DMS 273 (cell line): ENCODE data around the gene CPA1.
A peak's percentile ranks its signal among the peaks of the same experiment; 100 is the strongest.
"Not testable (repeated sequence)": the region's sequence is repeated elsewhere in the genome, so short reads cannot be mapped to it uniquely, and the experiment has no call there.

ENCODE experiments used
- DNase-seq: peaks from one replicate; lab custom pipeline; 2025; ENCODE audit not compliant: unreplicated experiment; lab: John Stamatoyannopoulos, UW

Gene CPA1

GRCh38 chr7:130371046-130371445 lies 9.2 kb upstream of the CPA1 start:
- peak; percentile 58 for DNase-seq

DNA sequence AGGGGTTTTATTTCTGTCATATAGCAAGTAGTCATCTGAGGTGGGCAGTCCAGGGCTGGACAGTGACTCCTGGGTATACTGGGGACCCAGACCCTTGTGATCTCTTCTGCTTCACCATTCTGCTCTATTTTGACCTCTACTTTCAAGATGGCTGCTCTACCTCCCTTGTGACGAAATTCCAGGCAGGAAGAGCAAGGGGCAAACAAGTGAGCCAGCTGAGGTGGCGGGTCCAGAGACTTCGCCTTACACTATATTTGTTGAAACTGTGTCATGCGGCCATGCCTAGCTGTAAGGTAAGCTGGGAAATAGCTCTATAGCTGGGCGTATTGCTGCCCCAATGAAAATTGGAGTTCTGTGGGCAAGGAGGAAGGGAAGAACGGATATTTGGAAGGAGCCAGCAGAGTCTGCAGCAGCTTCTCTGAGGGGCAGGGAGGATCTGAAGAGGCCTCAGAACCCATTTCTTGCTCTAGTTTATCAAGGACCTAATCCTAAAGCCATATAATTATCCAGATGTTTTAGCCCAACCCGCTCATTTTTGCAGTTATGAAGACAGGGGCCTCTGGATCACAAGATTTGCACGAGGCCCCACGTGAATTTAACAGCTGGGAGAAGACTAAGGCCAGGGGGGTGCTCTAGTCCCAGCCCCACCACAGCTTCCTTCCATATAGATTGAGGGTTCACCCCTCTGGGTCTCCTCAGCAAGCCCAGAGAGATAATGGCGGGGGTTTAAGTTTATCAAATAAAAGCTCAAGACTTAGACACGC lies 7.7 kb upstream of the CPA1 start:
- DNase-seq, result peak; percentile 48

DNA sequence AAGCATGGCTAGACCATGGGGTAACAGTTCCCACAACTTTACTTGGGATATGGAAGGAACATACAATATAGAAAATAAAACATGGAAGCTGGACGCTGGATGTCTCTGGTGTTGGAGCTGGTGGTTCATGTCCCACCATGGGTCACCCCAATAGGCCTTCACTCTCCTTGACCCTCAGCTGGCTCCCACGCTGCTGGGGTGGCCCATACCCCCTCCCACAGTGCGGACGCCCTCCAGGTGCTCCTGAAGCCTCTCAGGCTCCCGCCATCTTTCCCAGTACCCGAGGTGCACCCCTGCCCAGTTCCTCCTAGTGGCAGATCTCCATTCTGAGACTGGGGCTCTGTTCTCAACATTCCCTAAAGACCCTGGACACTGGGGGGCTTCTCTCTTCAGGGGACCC lies 5.8 kb upstream of the CPA1 start:
- no peak for DNase-seq

- DNase-seq, result not testable (repeated sequence)
Observed at GRCh38 chr7:130376461-130376860, 3.8 kb upstream of the CPA1 start.

DNA sequence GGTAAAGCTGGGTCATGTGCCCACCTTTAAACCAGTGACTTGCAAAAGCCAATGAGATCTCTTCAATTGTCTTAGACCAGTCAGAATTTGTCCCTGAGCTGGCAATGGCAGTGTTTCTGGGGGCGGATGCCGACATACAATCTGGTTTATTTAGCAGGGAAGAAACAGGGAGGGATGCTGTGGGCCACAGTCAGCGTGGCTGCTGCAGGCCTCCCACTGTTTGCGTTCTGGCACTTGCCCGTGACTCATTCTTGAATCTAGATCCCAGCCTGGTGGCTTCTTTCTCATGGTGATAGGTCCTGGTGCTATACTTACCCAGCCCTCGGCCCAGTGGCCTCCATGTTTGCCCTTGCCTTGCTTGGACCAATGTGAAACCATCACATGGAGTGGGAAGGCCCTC lies 3.1 kb upstream of the CPA1 start:
- no peak for DNase-seq

- no peak for DNase-seq
Observed at GRCh38 chr7:130379019-130379418, 1.3 kb upstream of the CPA1 start.

- peak; percentile 47 for DNase-seq
Observed at GRCh38 chr7:130379532-130379920, 768 bp upstream of the CPA1 start.

DNA sequence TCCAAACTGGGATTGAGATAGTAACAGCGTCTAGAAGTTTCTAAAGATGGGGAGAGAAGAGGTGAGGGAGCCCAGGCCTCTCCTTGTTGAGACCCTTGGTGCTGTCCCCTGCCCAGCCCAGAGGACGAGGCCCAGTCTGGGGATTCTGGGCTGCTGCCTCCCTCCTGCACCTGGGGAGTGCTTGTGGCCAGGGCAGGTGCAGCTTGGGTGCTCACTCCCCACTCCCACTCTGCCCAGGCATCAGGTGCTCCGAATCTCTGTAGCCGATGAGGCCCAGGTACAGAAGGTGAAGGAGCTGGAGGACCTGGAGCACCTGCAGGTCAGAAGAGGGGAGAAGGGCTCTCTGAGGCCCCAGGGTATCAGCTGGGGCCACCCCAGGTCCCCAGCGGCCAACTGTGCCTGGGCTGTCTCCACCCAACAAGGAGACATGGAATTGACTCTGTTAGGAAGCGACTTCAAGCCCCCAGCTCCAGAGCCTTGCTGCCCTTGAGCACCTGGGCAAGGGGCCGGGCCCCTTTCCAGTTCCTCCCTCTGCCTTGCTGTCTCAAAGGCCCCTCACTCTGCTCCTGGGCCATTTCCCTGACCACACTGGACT lies 664 bp downstream of the CPA1 start:
- DNase-seq, result no peak

DNA sequence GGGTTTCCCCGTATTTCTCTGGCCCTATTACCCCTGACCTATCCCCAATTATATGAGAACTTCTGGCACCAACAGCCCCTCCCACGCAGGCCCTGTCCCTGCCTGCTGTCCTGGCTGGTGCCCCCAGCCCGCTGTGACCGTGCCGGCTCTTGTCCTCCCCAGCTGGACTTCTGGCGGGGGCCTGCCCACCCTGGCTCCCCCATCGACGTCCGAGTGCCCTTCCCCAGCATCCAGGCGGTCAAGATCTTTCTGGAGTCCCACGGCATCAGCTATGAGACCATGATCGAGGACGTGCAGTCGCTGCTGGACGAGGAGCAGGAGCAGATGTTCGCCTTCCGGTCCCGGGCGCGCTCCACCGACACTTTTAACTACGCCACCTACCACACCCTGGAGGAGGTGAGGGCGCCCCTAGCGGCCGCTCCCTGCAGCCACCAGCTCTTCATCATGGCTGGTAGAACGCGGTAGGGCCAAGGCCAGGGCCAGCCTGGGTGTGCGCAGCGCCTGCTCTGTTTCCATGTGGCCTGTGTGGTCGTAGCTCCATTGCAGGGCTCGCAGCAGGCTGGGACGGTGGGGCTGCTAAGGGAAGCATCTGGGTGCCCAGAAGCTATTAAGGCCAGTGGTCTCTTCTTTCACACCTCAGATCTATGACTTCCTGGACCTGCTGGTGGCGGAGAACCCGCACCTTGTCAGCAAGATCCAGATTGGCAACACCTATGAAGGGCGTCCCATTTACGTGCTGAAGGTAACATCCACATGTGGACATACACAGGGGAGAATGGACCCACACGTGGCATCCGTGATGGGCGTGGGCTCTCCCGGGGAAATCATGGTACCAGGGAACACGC lies 1.4 kb downstream of the CPA1 start:
- no peak for DNase-seq

DNA sequence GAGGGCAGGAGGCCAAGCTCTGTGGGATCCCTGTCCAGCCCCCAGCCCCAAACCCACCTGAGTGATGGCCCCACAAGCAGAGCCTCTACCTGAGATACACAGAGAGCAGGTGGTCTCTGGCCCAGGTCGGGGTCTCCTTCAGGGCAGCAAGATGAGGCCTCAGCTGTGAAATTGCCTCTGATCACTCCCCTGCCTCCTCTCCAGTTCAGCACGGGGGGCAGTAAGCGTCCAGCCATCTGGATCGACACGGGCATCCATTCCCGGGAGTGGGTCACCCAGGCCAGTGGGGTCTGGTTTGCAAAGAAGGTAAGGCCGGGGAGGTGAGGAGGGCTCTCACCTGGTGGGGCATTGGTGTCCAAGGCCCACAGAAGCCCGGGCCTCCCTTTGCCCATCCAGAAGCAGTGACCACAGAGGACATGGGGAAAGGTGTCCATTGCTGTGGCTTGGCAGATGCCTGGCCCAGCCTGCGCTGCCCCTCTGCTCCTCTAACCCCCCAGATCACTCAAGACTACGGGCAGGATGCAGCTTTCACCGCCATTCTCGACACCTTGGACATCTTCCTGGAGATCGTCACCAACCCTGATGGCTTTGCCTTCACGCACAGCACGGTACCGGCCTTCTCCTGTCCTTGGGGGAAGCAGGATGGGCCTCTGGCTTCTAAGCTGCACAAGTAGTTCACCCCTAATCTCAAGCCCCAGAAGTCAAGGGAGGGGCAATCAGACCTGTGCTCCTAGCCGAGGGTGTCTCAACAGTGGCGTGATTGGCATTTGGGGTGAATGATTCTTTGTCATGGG lies 3.1 kb downstream of the CPA1 start:
- no peak for DNase-seq

- no peak for DNase-seq
Observed at GRCh38 chr7:130384371-130384801, 4.1 kb downstream of the CPA1 start.

GRCh38 chr7:130384841-130385599 lies 4.7 kb downstream of the CPA1 start:
- DNase-seq, result no peak

- DNase-seq, result no peak
Observed at GRCh38 chr7:130385600-130386066, 5.3 kb downstream of the CPA1 start.

- DNase-seq, result no peak
Observed at GRCh38 chr7:130386876-130387275, 6.6 kb downstream of the CPA1 start.

GRCh38 chr7:130387306-130387627 lies 7.0 kb downstream of the CPA1 start:
- DNase-seq, result no peak

GRCh38 chr7:130387628-130388403 lies 7.5 kb downstream of the CPA1 start:
- no peak for DNase-seq

- no peak for DNase-seq
Observed at GRCh38 chr7:130388671-130389070, 8.4 kb downstream of the CPA1 start.

GRCh38 chr7:130390486-130390885 lies 10.2 kb downstream of the CPA1 start:
- DNase-seq, result no peak

- DNase-seq, result no peak
Observed at GRCh38 chr7:130393101-130393561, 12.8 kb downstream of the CPA1 start.
